ENCODE data around the gene PDZRN3. TPM values are rescaled to one million over a fixed set of nuclear protein-coding genes. Genes with fewer than 3 reads are reported as not detected.

PDZRN3 gene
- total RNA-seq, 1 experiment from 2014 or later, result 0.17 TPM

DNA sequence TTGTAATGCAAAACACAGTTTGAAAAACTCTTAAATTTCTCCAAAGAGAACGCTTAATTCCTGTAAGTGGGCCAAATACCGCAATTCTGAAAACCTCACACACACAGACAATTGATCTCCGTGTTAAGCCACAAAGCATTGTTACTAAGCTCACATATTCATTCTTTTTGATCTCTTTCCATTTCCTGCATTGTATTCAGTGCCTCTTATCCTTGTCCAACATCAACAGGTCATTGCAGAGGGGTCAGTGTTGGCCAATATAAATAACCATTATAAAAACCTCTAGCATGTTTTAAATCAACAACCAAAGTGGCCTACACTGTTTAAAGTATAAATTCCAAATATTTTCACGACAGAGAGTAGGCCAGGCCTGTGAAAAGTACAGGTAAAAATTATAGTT lies 171.1 kb downstream of the PDZRN3 start:
- CTCF ChIA-PET, result no interaction called here
- Histone ChIP-seq H3K4me1 (ENCODE audit: control insufficient read depth in 1 of 2, insufficient read depth in 2 of 2, low read length in 2 of 2) (no peaks in the 10 kb centered on the region), H3K9me2 (ENCODE audit: insufficient read depth) (no peaks in the 10 kb centered on the region), H3K9ac (ENCODE audit: low read length) (no peak overlapping the region), H3K27ac (ENCODE audit: low read depth, low read length) (no peak overlapping the region), H4K20me1 (ENCODE audit: insufficient read depth) (no peaks in the 10 kb centered on the region), H3K4me2 (ENCODE audit: low read length) (no peak overlapping the region), H3K79me2 (ENCODE audit: insufficient read depth, low read length) (no peaks in the 10 kb centered on the region), H2AFZ (ENCODE audit: low read depth, low read length, poor library complexity, severe bottlenecking) (no peak overlapping the region), H3K27me3 (ENCODE audit: insufficient read depth, low read length) (peaks cover 6% of the 10 kb centered on the region; the same call in 1 of the 2 replicates), H3K4me3 (replicated peaks in 1 of 2; ENCODE audit: low read depth in 1 of 2, low read length in 2 of 2) (no peak overlapping the region), H3K9me3 (ENCODE audit: control insufficient read depth in 1 of 2, insufficient read depth in 1 of 2, low read depth in 1 of 2, low read length in 2 of 2) (no peaks in the 10 kb centered on the region), H3K36me3 (ENCODE audit: control insufficient read depth in 1 of 2, insufficient read depth in 2 of 2, low read length in 2 of 2) (no peaks in the 10 kb centered on the region)
- POLR2A ChIA-PET, result no interaction called here
- TF ChIP-seq, protein P1, sequence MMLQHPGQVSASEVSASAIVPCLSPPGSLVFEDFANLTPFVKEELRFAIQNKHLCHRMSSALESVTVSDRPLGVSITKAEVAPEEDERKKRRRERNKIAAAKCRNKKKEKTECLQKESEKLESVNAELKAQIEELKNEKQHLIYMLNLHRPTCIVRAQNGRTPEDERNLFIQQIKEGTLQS (IDR thresholded peaks at IDR 0.05), result no peak
- TF ChIP-seq CBX3 (IDR thresholded peaks at IDR 0.05; ENCODE audit: low read depth) (no peak), POLR2A (IDR thresholded peaks at IDR 0.05; ENCODE audit: borderline replicate concordance, extremely low read depth, insufficient read depth, insufficient read length) (no peak), ZNF274 (IDR thresholded peaks at IDR 0.05; ENCODE audit: low read depth, low read length) (no peak), POLR2AphosphoS5 (IDR thresholded peaks at IDR 0.05; ENCODE audit: low read depth, low read length) (no peak), ELF1 (IDR thresholded peaks at IDR 0.05; ENCODE audit: borderline replicate concordance, low read depth) (no peak), RAD21 (IDR thresholded peaks at IDR 0.05; ENCODE audit: low read depth) (no peak), EZH2 (IDR thresholded peaks at IDR 0.05) (no peak), CEBPB (IDR thresholded peaks at IDR 0.05; ENCODE audit: low read depth) (no peak), YY1 (IDR thresholded peaks at IDR 0.05; ENCODE audit: extremely low read depth, insufficient replicate concordance, low read depth, low read length) (no peak), SIN3A (IDR thresholded peaks at IDR 0.05; ENCODE audit: low read depth) (no peak), ZFX (IDR thresholded peaks at IDR 0.05) (no peak), FOSL1 (IDR thresholded peaks at IDR 0.05; ENCODE audit: low read depth) (no peak), SRF (IDR thresholded peaks at IDR 0.05; ENCODE audit: low read depth) (no peak), TCF7L2 (IDR thresholded peaks at IDR 0.05; ENCODE audit: borderline replicate concordance, extremely low read depth, insufficient read depth, insufficient read length) (no peak), EZH2phosphoT487 (IDR thresholded peaks at IDR 0.05; ENCODE audit: borderline replicate concordance) (no peak)
- TF ChIP-seq, protein P2, sequence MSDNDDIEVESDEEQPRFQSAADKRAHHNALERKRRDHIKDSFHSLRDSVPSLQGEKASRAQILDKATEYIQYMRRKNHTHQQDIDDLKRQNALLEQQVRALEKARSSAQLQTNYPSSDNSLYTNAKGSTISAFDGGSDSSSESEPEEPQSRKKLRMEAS (IDR thresholded peaks at IDR 0.05), result no peak
- TF ChIP-seq, protein P3, sequence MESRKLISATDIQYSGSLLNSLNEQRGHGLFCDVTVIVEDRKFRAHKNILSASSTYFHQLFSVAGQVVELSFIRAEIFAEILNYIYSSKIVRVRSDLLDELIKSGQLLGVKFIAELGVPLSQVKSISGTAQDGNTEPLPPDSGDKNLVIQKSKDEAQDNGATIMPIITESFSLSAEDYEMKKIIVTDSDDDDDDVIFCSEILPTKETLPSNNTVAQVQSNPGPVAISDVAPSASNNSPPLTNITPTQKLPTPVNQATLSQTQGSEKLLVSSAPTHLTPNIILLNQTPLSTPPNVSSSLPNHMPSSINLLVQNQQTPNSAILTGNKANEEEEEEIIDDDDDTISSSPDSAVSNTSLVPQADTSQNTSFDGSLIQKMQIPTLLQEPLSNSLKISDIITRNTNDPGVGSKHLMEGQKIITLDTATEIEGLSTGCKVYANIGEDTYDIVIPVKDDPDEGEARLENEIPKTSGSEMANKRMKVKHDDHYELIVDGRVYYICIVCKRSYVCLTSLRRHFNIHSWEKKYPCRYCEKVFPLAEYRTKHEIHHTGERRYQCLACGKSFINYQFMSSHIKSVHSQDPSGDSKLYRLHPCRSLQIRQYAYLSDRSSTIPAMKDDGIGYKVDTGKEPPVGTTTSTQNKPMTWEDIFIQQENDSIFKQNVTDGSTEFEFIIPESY (IDR thresholded peaks at IDR 0.05; ENCODE audit: extremely low read depth, insufficient replicate concordance, low read length), result no peak
- TF ChIP-seq, protein P4, sequence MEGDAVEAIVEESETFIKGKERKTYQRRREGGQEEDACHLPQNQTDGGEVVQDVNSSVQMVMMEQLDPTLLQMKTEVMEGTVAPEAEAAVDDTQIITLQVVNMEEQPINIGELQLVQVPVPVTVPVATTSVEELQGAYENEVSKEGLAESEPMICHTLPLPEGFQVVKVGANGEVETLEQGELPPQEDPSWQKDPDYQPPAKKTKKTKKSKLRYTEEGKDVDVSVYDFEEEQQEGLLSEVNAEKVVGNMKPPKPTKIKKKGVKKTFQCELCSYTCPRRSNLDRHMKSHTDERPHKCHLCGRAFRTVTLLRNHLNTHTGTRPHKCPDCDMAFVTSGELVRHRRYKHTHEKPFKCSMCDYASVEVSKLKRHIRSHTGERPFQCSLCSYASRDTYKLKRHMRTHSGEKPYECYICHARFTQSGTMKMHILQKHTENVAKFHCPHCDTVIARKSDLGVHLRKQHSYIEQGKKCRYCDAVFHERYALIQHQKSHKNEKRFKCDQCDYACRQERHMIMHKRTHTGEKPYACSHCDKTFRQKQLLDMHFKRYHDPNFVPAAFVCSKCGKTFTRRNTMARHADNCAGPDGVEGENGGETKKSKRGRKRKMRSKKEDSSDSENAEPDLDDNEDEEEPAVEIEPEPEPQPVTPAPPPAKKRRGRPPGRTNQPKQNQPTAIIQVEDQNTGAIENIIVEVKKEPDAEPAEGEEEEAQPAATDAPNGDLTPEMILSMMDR (IDR thresholded peaks at IDR 0.05 in 2 of 3, conservative IDR thresholded peaks at IDR 0.05 in 1 of 3; ENCODE audit: borderline replicate concordance in 1 of 3, insufficient read depth in 1 of 3, low read depth in 2 of 3, low read length in 2 of 3), result no peak
- intact Hi-C loops (cut with micrococcal nuclease), result no loop called here
- no TSS peak for BruUV-seq (replicated peaks)
- ATAC-seq, result no peak
- DNase-seq (ENCODE audit: low read depth, low spot score), result no peak
- RAD21 ChIA-PET (ENCODE audit: low non-redundant PET in 1 of 2, low total read pairs in 2 of 2, uncharacterized antibody in 2 of 2, unreplicated experiment in 2 of 2), result no interaction called here

All from HCT116 (cell line).